ENCODE data around the gene IGSF22. TPM values are rescaled to one million over a fixed set of nuclear protein-coding genes. Genes with fewer than 3 reads are reported as not detected.

The IGSF22 gene
- total and polyA plus RNA-seq, 2 of the 8 experiments (the other 6 are each of a cell fraction or from before 2014, with no cell fraction given): 0.14 TPM; not detected in 1

- TF ChIP-seq CHD7 (IDR thresholded peaks at IDR 0.05; ENCODE audit: insufficient replicate concordance, low read length) (no peak), CHD1 (IDR thresholded peaks at IDR 0.05; ENCODE audit: low read depth, low read length) (no peak), HDAC2 (IDR thresholded peaks at IDR 0.05; ENCODE audit: borderline replicate concordance in 1 of 2, low read depth in 2 of 2, low read length in 2 of 2) (no peak), EZH2 (IDR thresholded peaks at IDR 0.05; ENCODE audit: low read depth, low read length, severe bottlenecking) (no peak)
Measured at GRCh38 chr11:18774801-18775200, 48.8 kb upstream of the IGSF22 start (continued).
